HepG2 (cell line): ENCODE results near the gene TIGD6. TPM values are rescaled to one million over a fixed set of nuclear protein-coding genes. Genes with fewer than 3 reads are reported as not detected.

Experiments
- ATAC-seq: fragments of 200-7000 bp; cut with Tn5 transposase; 3 replicates; pipeline ENCODE4 v1.9.1; 2020; ENCODE audit warnings: mild to moderate bottlenecking, moderate library complexity
- BruUV-seq: library from RNA; stranded (reverse); fragments of 400-500 nt; replicated peaks from 2 replicates; lab custom pipeline; 2021; lab: Mats Ljungman, UMichigan
- CTCF ChIA-PET: fragments of 300-600 bp; formaldehyde crosslinking; extraction: SDS; loops from one replicate; lab custom pipeline; 2021; ENCODE audit warnings: low total read pairs, inconsistent platforms, low intra/inter-chr PET ratio; lab: Yijun Ruan, JAX
- POLR2A ChIA-PET: fragments of 350-600 bp; sonication (Branson Sonifier 250); formaldehyde crosslinking; loops from one replicate; lab custom pipeline; 2020; ENCODE audit warnings: antibody characterized with exemption, inconsistent platforms; lab: Yijun Ruan, JAX
- DNase-seq: peaks from one replicate; pipeline ENCODE4 v3.0.0-alpha.2; 2015; ENCODE audit warnings: low spot score
- FAIRE-seq: peaks from 3 replicates; lab custom pipeline; 2011; peaks lifted over from hg19 to GRCh38; lab: Jason Lieb, UNC
- H2AFZ ChIP-seq: one replicate; pipeline ENCODE4 v1.6.1; 2011; ENCODE audit warnings: low read length, inconsistent platforms
- H3K27ac ChIP-seq: fragments of 300-600 bp; 3 replicates; pipeline ENCODE4 v1.8.0; 2011; ENCODE audit warnings: mixed run types, mild to moderate bottlenecking, mixed read lengths, low read length, inconsistent platforms; ENCODE audit not compliant: insufficient read depth; ENCODE audit errors: extremely low read length
- H3K27me3 ChIP-seq, 2 experiments: fragments of 200-600 bp in 1 of 2; 2 replicates in 1 of 2; 3 replicates in 1 of 2; pipeline versions ENCODE4 v1.6.0 to v1.8.0; 2011; ENCODE audit warnings: low read length in 2 of 2, mild to moderate bottlenecking in 2 of 2, moderate library complexity in 2 of 2, inconsistent platforms in 1 of 2; ENCODE audit not compliant: insufficient read depth in 2 of 2, control insufficient read depth in 1 of 2
- H3K36me3 ChIP-seq, 2 experiments: fragments of 200-600 bp in 1 of 2; replicated peaks in 1 of 2; 2 replicates in 1 of 2; 3 replicates in 1 of 2; pipeline versions ENCODE4 v1.5.1 to v1.8.0; 2011; ENCODE audit warnings: low read length in 2 of 2, inconsistent platforms in 1 of 2; ENCODE audit not compliant: insufficient read depth in 2 of 2, control insufficient read depth in 1 of 2
- H3K4me1 ChIP-seq: 2 replicates; pipeline ENCODE4 v1.5.1; 2012; ENCODE audit warnings: low read length, inconsistent platforms; ENCODE audit not compliant: insufficient read depth
- H3K4me2 ChIP-seq: 2 replicates; pipeline ENCODE4 v1.6.0; 2011; ENCODE audit warnings: low read depth, low read length, inconsistent platforms
- H3K4me3 ChIP-seq, 3 experiments: fragments of 200-600 bp in 1 of 3; sonication (generic), shearing (Covaris generic) in 1 of 3; replicated peaks in 1 of 3; 2 replicates each; pipeline ENCODE4 v1.5.1; 2011 to 2016; ENCODE audit warnings: low read length in 3 of 3, inconsistent platforms in 2 of 3, low read depth in 2 of 3, mild to moderate bottlenecking in 2 of 3, control low read depth in 1 of 3, mixed read lengths in 1 of 3; ENCODE audit not compliant: insufficient read depth in 1 of 3
- H3K79me2 ChIP-seq: one replicate; pipeline ENCODE4 v1.6.1; 2011; ENCODE audit warnings: low read length, inconsistent platforms; ENCODE audit not compliant: insufficient read depth
- H3K9ac ChIP-seq: 2 replicates; pipeline ENCODE4 v1.6.0; 2011; ENCODE audit warnings: mild to moderate bottlenecking, low read depth, low read length, inconsistent platforms; ENCODE audit not compliant: insufficient read depth
- H3K9me3 ChIP-seq: 2 replicates; pipeline ENCODE4 v1.5.1; 2012; ENCODE audit warnings: mild to moderate bottlenecking, low read length
- H4K20me1 ChIP-seq: 2 replicates; pipeline ENCODE4 v1.6.0; 2011; ENCODE audit warnings: inconsistent platforms, mild to moderate bottlenecking, low read length, moderate library complexity; ENCODE audit not compliant: insufficient read depth
- AGO1 ChIP-seq: fragments of 200-400 bp; formaldehyde crosslinking; IDR thresholded peaks from 2 replicates; pipeline ENCODE4 v1.6.1; 2017; ENCODE audit warnings: mild to moderate bottlenecking, low read depth, low read length, moderate library complexity; ENCODE audit not compliant: poor library complexity, severe bottlenecking
- HNF4A ChIP-seq: sonication (generic); formaldehyde crosslinking; IDR thresholded peaks from 2 replicates; pipeline ENCODE4 v1.4.0; 2020; ENCODE audit warnings: missing genetic modification reagents
- SYNCRIP ChIP-seq: fragments of 200-400 bp; formaldehyde crosslinking; IDR thresholded peaks from 2 replicates; pipeline ENCODE4 v1.6.1; 2018; ENCODE audit warnings: mild to moderate bottlenecking, low read depth, low read length; ENCODE audit not compliant: insufficient read depth
- TAF15 ChIP-seq: fragments of 200-400 bp; formaldehyde crosslinking; IDR thresholded peaks from one replicate; pipeline ENCODE4 v1.6.1; 2018; ENCODE audit warnings: mild to moderate bottlenecking, low read depth, low read length; ENCODE audit not compliant: poor library complexity, severe bottlenecking
- ZBTB1 ChIP-seq: sonication (generic); formaldehyde crosslinking; IDR thresholded peaks from 2 replicates; pipeline ENCODE4 v1.4.0; 2020; ENCODE audit warnings: missing genetic modification reagents, borderline replicate concordance
- ZNF317 ChIP-seq: sonication (generic); formaldehyde crosslinking; IDR thresholded peaks from 2 replicates; pipeline ENCODE4 v1.5.0; 2020; ENCODE audit warnings: mild to moderate bottlenecking, missing genetic modification reagents
- ZNF354B ChIP-seq: sonication (generic); formaldehyde crosslinking; IDR thresholded peaks from 2 replicates; pipeline ENCODE4 v1.8.0; 2022; ENCODE audit warnings: mild to moderate bottlenecking, missing genetic modification reagents
- ZNF430 ChIP-seq: sonication (generic); formaldehyde crosslinking; IDR thresholded peaks from 2 replicates; pipeline ENCODE4 v1.9.0; 2021; ENCODE audit warnings: mild to moderate bottlenecking, missing genetic modification reagents
- ZNF562 ChIP-seq: sonication (generic); formaldehyde crosslinking; IDR thresholded peaks from 2 replicates; pipeline ENCODE4 v1.8.0; 2022; ENCODE audit warnings: missing genetic modification reagents, borderline replicate concordance
- ZNF607 ChIP-seq: sonication (generic); formaldehyde crosslinking; IDR thresholded peaks from 2 replicates; pipeline ENCODE4 v1.5.1; 2020; ENCODE audit warnings: missing genetic modification reagents, mild to moderate bottlenecking, borderline replicate concordance
- ZNF746 ChIP-seq: sonication (generic); formaldehyde crosslinking; IDR thresholded peaks from 2 replicates; pipeline ENCODE4 v1.8.0; 2022; ENCODE audit warnings: mild to moderate bottlenecking, missing genetic modification reagents
- ZSCAN22 ChIP-seq: sonication (generic); formaldehyde crosslinking; IDR thresholded peaks from 2 replicates; pipeline ENCODE4 v1.4.0; 2020; ENCODE audit warnings: mild to moderate bottlenecking, missing genetic modification reagents
- WGBS: methylation state at CpG from one replicate; pipeline ENCODE4 v1.1.6; 2017; ENCODE audit warnings: low lambda C conversion rate; 5-methylcytosine and 5-hydroxymethylcytosine counted together
- in situ Hi-C: cut with HindIII; loops from 2 replicates; pipeline ENCODE4 v1.10.0; 2017; ENCODE audit warnings: low pct_unique_long_range_greater_than_20kb; ENCODE audit not compliant: extremely low pct_ligation_motif_present
- intact Hi-C: fragments of 100-400 bp; cut with micrococcal nuclease; formaldehyde crosslinking; loops from one replicate; pipeline ENCODE4 v1.10.0; 2022; ENCODE audit not compliant: unreplicated experiment
- polyA plus RNA-seq, 8 experiments: library from polyadenylated mRNA; depleted of rRNA in 3 of 8; stranded (reverse) in 7 of 8; unstranded in 1 of 8; fragments of >200 nt; fragmentation: Illumina TruSeq in 4 of 8; extraction: Trizol in 4 of 8; gene quantifications; 2 replicates each; pipeline versions ENCODE4 v1.2.1 to v1.2.3, GENCODE V29; 2011 to 2016; ENCODE audit warnings: low read depth in 4 of 8, missing spikeins in 1 of 8, mixed read lengths in 1 of 8; ENCODE audit not compliant: insufficient read depth in 1 of 8
- total RNA-seq, 5 experiments: library from RNA; depleted of rRNA; stranded (reverse); fragments of >200 nt; fragmentation: Illumina TruSeq; extraction: Trizol; gene quantifications; 2 replicates each; pipeline ENCODE4 v1.2.3, GENCODE V29; 2016; ENCODE audit warnings: low read depth in 1 of 5
- TF ChIP-seq, protein P1 (sequence below): IDR thresholded peaks from 2 replicates; pipeline ENCODE4 v1.6.1; 2012; ENCODE audit warnings: low read depth, low read length, improper control_type of control experiment

Gene TIGD6
- total and polyA plus RNA-seq, 2 of the 13 experiments (the other 11 are each of a cell fraction or from before 2014, with no cell fraction given) = 2.1 to 2.9 TPM

DNA sequence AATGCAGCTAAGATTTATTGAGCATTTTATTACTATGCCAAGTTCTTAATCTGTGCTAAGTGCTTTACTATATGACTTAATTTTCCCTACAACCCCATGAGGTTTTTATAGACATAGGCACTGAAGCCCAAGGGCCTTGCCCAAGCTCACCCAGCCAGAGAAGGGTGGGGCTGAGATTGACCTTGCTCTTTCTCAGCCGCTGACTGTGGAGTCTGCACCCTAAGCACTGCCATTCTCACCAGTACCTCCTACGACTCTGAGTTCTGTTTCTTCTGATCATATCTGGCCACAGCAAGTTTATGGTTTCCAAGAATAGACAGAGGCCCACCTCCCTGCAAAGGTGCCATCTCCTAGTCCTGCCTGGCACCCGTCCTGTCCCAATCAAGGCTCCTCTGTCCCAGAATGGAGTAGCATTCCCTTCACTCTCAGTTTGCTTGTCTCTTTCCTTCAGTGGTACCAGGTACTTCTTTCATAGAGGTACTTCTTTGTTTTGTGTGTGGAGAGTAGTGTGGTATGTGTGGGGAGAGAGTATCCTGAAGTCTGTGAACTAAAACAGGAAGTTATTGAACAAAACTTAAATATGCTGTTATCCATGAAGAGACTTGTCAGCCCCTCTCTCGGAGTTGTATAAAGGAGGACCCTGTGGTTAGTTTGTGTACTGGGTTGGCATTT is 43.3 kb upstream of the TIGD6 start:
- intact Hi-C loops (loop anchor here (2.0 kb wide), 1 partner anchor 43 kb away; the partner anchor contains the start of genes HMGXB3 and TIGD6), in situ Hi-C loops (no loop called here)
- no peak overlapping the region for H2AFZ ChIP-seq
- peaks cover 45 to 90% of the 10 kb centered on the region in 2 experiments for H3K36me3 ChIP-seq
- 98% methylated on average over 4 of the region's 4 CpGs for WGBS
- ATAC-seq (no peak), DNase-seq (no peak), FAIRE-seq (no peak)
- BruUV-seq = no TSS peak
- H4K20me1 ChIP-seq = no peaks in the 10 kb centered on the region
- no peak for TF ChIP-seq ZBTB1
- TF ChIP-seq ZNF562 (CRISPR knock-in tag) = no peak
- TF ChIP-seq, protein P1, sequence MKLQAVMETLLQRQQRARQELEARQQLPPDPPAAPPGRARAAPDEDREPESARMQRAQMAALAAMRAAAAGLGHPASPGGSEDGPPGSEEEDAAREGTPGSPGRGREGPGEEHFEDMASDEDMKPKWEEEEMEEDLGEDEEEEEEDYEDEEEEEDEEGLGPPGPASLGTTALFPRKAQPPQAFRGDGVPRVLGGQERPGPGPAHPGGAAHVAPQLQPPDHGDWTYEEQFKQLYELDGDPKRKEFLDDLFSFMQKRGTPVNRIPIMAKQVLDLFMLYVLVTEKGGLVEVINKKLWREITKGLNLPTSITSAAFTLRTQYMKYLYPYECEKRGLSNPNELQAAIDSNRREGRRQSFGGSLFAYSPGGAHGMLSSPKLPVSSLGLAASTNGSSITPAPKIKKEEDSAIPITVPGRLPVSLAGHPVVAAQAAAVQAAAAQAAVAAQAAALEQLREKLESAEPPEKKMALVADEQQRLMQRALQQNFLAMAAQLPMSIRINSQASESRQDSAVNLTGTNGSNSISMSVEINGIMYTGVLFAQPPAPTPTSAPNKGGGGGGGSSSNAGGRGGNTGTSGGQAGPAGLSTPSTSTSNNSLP = no peak
- no peak for TF ChIP-seq ZNF317 (CRISPR knock-in tag)
- no peak for TF ChIP-seq ZNF430
- TF ChIP-seq HNF4A (CRISPR knock-in tag) = no peak
- TF ChIP-seq ZNF354B = no peak
- no peak for TF ChIP-seq ZNF746 (CRISPR knock-in tag)
- no peak for TF ChIP-seq SYNCRIP
- no peak for TF ChIP-seq ZNF607 (CRISPR knock-in tag)
- TF ChIP-seq ZSCAN22 (CRISPR knock-in tag) = no peak
- TF ChIP-seq TAF15 = no peak
- TF ChIP-seq AGO1 = no peak
- POLR2A ChIA-PET = no interaction called here
- H3K9me3 ChIP-seq = no peaks in the 10 kb centered on the region
- no peaks in the 10 kb centered on the region for H3K79me2 ChIP-seq
- no peak overlapping the region for H3K9ac ChIP-seq
- no peaks in the 10 kb centered on the region for H3K27me3 ChIP-seq
- no peak overlapping the region for H3K4me2 ChIP-seq
- CTCF ChIA-PET = no interaction called here
- no peaks in the 10 kb centered on the region for H3K4me1 ChIP-seq
- H3K4me3 ChIP-seq = no peak overlapping the region
- no peak overlapping the region for H3K27ac ChIP-seq
